H1 (cell line): ENCODE data around the gene HSF4. TPM values are rescaled to one million over a fixed set of nuclear protein-coding genes. Genes with fewer than 3 reads are reported as not detected.
A peak's percentile ranks its signal among the peaks of the same experiment; 100 is the strongest.

Experiments
- BCL11A ChIP-seq, 2 experiments: IDR thresholded peaks; one replicate each; pipeline ENCODE4 v1.6.1; 2011; ENCODE audit warnings: low read depth in 2 of 2, low read length in 2 of 2, mild to moderate bottlenecking in 2 of 2
- EZH2 ChIP-seq: fragments of 200-600 bp; sonication (generic); IDR thresholded peaks from 2 replicates; pipeline ENCODE4 v1.7.1; 2012; ENCODE audit warnings: low read depth, mild to moderate bottlenecking, moderate library complexity, low read length, inconsistent platforms; ENCODE audit not compliant: severe bottlenecking
- GABPA ChIP-seq: IDR thresholded peaks from 2 replicates; pipeline ENCODE4 v1.6.1; 2011; ENCODE audit warnings: mild to moderate bottlenecking, low read length, moderate library complexity, borderline replicate concordance; ENCODE audit not compliant: insufficient read depth
- GTF2F1 ChIP-seq: IDR thresholded peaks from 2 replicates; pipeline ENCODE4 v1.6.1; 2012; ENCODE audit warnings: low read depth, low read length, improper control_type of control experiment, borderline replicate concordance
- KDM1A ChIP-seq: fragments of 200-600, 300-600 bp; sonication (generic); IDR thresholded peaks from 2 replicates; pipeline ENCODE4 v1.7.1; 2016; ENCODE audit warnings: mild to moderate bottlenecking, low read length, borderline replicate concordance
- POU5F1 ChIP-seq: IDR thresholded peaks from 2 replicates; pipeline ENCODE4 v1.6.1; 2011; ENCODE audit warnings: low read depth, mild to moderate bottlenecking, low read length, moderate library complexity
- SAP30 ChIP-seq: fragments of 300-600 bp; sonication (generic); IDR thresholded peaks from 2 replicates; pipeline ENCODE4 v1.7.1; 2012; ENCODE audit warnings: low read length, moderate library complexity, mild to moderate bottlenecking, inconsistent platforms; ENCODE audit not compliant: insufficient read depth, insufficient replicate concordance
- YY1 ChIP-seq: IDR thresholded peaks from 2 replicates; pipeline ENCODE4 v1.6.1; 2011; ENCODE audit warnings: low read depth, mild to moderate bottlenecking, low read length
- polyA plus RNA-seq, 7 experiments: library from polyadenylated mRNA; depleted of rRNA in 3 of 7; stranded (reverse) in 5 of 7; unstranded in 2 of 7; fragments of >200 nt in 5 of 7; fragments of 200-250 nt in 2 of 7; gene quantifications; 1 replicate in 5 of 7; 2 replicates in 1 of 7; 4 replicates in 1 of 7; pipeline versions ENCODE4 v1.2.1 to v1.2.3, GENCODE V29; 2011 to 2013; ENCODE audit warnings: missing spikeins in 2 of 7, mixed read lengths in 2 of 7
- total RNA-seq: library from RNA; stranded (reverse); fragmentation: NEBNext Ultra II Directional; extraction: Animal tissue kit (Norgen Biotek cat#: 25700); gene quantifications from 2 replicates; pipeline ENCODE4 v1.2.1, GENCODE V29; 2021
- TF ChIP-seq, protein P1 (sequence below): fragments of 300-600 bp; sonication (generic); IDR thresholded peaks from 2 replicates; pipeline ENCODE4 v1.7.1; 2012; ENCODE audit warnings: low read length, moderate library complexity, mild to moderate bottlenecking, inconsistent platforms; ENCODE audit not compliant: insufficient replicate concordance

HSF4 gene
- total and polyA plus RNA-seq, 2 of the 8 experiments (the other 6 are each of a cell fraction or from before 2014, with no cell fraction given), result 0.14 TPM; not detected in 1

DNA sequence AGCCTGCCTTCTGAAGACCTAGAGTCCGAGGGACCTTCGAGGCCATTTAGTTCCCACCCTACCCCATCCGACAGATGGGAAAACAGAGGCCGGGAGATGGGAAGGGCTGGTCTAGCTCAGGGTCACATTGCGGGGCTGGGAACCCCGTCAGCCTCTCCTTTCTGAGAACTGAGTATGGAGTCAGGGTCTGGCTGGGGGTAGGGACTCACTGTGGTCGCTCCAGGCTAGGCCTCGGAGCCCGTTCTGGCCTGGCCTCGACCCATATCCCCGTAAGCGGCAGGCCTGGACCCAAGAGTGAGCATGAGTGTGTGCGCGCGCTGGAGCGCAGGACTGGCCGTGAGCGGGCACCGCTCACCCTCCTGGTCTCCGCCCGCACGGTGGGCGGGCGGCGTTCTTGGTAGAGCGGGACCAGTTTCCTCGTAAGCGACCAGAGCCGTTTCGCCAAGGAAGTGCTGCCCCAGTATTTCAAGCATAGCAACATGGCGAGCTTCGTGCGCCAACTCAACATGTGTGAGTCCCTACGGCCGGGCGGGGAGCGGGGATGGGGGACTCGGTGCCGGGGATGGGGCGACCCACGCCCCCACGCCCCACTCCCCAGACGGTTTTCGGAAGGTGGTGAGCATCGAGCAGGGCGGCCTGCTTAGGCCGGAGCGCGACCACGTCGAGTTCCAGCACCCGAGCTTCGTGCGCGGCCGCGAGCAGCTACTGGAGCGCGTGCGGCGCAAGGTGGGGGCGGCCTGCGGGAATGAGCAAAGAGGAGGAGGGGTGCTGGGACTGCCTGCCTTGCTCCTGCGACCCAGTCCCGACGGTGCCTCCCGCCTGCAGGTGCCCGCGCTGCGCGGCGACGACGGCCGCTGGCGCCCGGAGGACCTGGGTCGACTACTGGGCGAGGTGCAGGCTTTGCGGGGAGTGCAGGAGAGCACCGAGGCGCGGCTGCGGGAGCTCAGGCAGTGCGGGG lies 855 bp downstream of the HSF4 start (continued):
- TF ChIP-seq YY1 (no peak), GABPA (no peak), SAP30 (no peak), EZH2 (peak; percentile 97), KDM1A (peak; percentile 86), GTF2F1 (no peak), POU5F1 (no peak), BCL11A (IDR thresholded peaks at IDR 0.05; ENCODE audit: low read depth in 2 of 2, low read length in 2 of 2) (no peak)
- TF ChIP-seq, protein P1, sequence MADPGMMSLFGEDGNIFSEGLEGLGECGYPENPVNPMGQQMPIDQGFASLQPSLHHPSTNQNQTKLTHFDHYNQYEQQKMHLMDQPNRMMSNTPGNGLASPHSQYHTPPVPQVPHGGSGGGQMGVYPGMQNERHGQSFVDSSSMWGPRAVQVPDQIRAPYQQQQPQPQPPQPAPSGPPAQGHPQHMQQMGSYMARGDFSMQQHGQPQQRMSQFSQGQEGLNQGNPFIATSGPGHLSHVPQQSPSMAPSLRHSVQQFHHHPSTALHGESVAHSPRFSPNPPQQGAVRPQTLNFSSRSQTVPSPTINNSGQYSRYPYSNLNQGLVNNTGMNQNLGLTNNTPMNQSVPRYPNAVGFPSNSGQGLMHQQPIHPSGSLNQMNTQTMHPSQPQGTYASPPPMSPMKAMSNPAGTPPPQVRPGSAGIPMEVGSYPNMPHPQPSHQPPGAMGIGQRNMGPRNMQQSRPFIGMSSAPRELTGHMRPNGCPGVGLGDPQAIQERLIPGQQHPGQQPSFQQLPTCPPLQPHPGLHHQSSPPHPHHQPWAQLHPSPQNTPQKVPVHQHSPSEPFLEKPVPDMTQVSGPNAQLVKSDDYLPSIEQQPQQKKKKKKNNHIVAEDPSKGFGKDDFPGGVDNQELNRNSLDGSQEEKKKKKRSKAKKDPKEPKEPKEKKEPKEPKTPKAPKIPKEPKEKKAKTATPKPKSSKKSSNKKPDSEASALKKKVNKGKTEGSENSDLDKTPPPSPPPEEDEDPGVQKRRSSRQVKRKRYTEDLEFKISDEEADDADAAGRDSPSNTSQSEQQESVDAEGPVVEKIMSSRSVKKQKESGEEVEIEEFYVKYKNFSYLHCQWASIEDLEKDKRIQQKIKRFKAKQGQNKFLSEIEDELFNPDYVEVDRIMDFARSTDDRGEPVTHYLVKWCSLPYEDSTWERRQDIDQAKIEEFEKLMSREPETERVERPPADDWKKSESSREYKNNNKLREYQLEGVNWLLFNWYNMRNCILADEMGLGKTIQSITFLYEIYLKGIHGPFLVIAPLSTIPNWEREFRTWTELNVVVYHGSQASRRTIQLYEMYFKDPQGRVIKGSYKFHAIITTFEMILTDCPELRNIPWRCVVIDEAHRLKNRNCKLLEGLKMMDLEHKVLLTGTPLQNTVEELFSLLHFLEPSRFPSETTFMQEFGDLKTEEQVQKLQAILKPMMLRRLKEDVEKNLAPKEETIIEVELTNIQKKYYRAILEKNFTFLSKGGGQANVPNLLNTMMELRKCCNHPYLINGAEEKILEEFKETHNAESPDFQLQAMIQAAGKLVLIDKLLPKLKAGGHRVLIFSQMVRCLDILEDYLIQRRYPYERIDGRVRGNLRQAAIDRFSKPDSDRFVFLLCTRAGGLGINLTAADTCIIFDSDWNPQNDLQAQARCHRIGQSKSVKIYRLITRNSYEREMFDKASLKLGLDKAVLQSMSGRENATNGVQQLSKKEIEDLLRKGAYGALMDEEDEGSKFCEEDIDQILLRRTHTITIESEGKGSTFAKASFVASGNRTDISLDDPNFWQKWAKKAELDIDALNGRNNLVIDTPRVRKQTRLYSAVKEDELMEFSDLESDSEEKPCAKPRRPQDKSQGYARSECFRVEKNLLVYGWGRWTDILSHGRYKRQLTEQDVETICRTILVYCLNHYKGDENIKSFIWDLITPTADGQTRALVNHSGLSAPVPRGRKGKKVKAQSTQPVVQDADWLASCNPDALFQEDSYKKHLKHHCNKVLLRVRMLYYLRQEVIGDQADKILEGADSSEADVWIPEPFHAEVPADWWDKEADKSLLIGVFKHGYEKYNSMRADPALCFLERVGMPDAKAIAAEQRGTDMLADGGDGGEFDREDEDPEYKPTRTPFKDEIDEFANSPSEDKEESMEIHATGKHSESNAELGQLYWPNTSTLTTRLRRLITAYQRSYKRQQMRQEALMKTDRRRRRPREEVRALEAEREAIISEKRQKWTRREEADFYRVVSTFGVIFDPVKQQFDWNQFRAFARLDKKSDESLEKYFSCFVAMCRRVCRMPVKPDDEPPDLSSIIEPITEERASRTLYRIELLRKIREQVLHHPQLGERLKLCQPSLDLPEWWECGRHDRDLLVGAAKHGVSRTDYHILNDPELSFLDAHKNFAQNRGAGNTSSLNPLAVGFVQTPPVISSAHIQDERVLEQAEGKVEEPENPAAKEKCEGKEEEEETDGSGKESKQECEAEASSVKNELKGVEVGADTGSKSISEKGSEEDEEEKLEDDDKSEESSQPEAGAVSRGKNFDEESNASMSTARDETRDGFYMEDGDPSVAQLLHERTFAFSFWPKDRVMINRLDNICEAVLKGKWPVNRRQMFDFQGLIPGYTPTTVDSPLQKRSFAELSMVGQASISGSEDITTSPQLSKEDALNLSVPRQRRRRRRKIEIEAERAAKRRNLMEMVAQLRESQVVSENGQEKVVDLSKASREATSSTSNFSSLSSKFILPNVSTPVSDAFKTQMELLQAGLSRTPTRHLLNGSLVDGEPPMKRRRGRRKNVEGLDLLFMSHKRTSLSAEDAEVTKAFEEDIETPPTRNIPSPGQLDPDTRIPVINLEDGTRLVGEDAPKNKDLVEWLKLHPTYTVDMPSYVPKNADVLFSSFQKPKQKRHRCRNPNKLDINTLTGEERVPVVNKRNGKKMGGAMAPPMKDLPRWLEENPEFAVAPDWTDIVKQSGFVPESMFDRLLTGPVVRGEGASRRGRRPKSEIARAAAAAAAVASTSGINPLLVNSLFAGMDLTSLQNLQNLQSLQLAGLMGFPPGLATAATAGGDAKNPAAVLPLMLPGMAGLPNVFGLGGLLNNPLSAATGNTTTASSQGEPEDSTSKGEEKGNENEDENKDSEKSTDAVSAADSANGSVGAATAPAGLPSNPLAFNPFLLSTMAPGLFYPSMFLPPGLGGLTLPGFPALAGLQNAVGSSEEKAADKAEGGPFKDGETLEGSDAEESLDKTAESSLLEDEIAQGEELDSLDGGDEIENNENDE, result no peak
